Nephron (organoid): ENCODE measurements around the gene GRAP2.

ENCODE experiments used
- H3K27ac Mint-ChIP-seq, 3 experiments: 2 replicates each; pipeline ENCODE4 v1.8.0; 2020; ENCODE audit warnings: mixed read lengths in 3 of 3, mild to moderate bottlenecking in 2 of 3, moderate library complexity in 1 of 3
- H3K27me3 Mint-ChIP-seq: 2 replicates; pipeline ENCODE4 v1.8.0; 2021; ENCODE audit warnings: low read depth, mild to moderate bottlenecking, moderate library complexity, mixed read lengths
- H3K36me3 Mint-ChIP-seq: 2 replicates; pipeline ENCODE4 v1.8.0; 2020; ENCODE audit warnings: low read depth, mixed read lengths
- H3K4me1 Mint-ChIP-seq: 2 replicates; pipeline ENCODE4 v1.8.0; 2020; ENCODE audit warnings: mixed read lengths
- H3K4me3 Mint-ChIP-seq, 3 experiments: 2 replicates each; pipeline ENCODE4 v1.8.0; 2020; ENCODE audit warnings: mild to moderate bottlenecking in 3 of 3, mixed read lengths in 3 of 3, moderate library complexity in 2 of 3
- H3K9me3 Mint-ChIP-seq: 2 replicates; pipeline ENCODE4 v1.8.0; 2020; ENCODE audit warnings: mixed read lengths
- CTCF ChIP-seq, 3 experiments: fragments of 200-600 bp; sonication (generic); IDR thresholded peaks; one replicate each; pipeline ENCODE4 v1.5.0; 2021; ENCODE audit warnings: antibody characterized with exemption in 3 of 3; ENCODE audit not compliant: unreplicated experiment in 3 of 3

Gene GRAP2

GRCh38 chr22:39984006-39984405 is 83.1 kb downstream of the GRAP2 start:
- no peaks in the 10 kb centered on the region for H3K4me1 Mint-ChIP-seq
- H3K27me3 Mint-ChIP-seq: peaks cover 45% of the 10 kb centered on the region
- no peaks in the 10 kb centered on the region for H3K36me3 Mint-ChIP-seq
- TF ChIP-seq CTCF (IDR thresholded peaks at IDR 0.05; ENCODE audit: unreplicated experiment in 3 of 3): no peak
- H3K27ac Mint-ChIP-seq: no peak overlapping the region
- no peak overlapping the region for H3K4me3 Mint-ChIP-seq
- H3K9me3 Mint-ChIP-seq: no peaks in the 10 kb centered on the region

DNA sequence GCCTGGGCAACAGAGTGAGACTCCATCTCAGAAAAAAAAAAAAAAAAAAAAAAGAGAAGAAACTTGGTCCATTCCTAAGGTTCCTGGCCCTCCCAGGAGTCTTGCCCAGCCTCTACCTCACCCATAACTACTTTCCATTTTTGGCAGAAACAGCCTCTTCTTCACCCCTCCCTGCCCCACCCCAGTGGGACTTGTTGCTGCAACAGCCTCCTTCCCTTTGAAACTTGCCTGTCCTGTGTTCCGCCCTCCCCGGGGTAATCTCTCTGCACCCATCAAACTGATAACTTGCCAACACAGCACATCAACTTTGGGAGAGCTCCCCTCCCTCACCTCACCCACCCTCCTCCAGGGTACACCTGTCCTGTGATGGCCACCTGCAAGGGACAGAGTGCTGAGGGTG is 83.9 kb downstream of the GRAP2 start:
- Mint-ChIP-seq H3K27ac (no peak overlapping the region), H3K36me3 (no peaks in the 10 kb centered on the region), H3K27me3 (peaks cover 53% of the 10 kb centered on the region), H3K9me3 (no peaks in the 10 kb centered on the region), H3K4me3 (no peak overlapping the region), H3K4me1 (no peaks in the 10 kb centered on the region)
- no peak for TF ChIP-seq CTCF (IDR thresholded peaks at IDR 0.05; ENCODE audit: unreplicated experiment in 3 of 3)

DNA sequence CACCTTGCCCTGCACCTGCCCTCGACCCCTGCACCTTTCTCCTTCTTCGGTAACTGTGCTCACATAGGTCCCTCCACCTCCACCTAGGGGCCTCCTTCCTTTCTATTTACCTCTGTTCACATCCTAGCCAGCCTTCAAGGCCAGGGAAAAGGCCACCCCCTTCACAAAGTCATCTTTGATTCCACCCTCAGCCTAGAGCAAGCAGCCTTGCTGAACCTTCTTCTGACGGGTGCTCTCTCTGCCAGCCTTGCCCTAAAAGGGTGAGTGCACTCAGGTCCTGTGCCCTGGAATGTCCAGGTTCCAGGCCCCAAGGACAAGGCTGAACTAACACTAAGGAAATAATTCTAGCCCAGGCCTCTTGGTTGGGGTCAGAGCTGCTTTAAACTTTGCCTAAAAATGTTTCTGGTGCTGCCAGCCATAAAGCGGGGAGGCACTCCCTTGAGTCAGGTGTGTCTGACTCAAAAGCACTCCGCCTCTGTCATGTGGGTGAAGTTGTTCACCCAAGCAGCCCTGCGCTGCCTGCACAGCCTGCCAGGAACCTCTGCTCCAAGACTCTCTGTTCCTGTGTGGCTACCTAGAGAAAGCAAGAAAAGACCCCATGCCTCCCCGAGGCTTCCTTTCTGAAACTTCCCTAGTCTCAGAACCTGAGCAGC is 84.6 kb downstream of the GRAP2 start:
- no peaks in the 10 kb centered on the region for H3K9me3 Mint-ChIP-seq
- no peaks in the 10 kb centered on the region for H3K4me1 Mint-ChIP-seq
- H3K27ac Mint-ChIP-seq: no peak overlapping the region
- H3K27me3 Mint-ChIP-seq: peaks cover 50% of the 10 kb centered on the region
- H3K4me3 Mint-ChIP-seq: no peak overlapping the region
- no peaks in the 10 kb centered on the region for H3K36me3 Mint-ChIP-seq
- no peak for TF ChIP-seq CTCF (IDR thresholded peaks at IDR 0.05; ENCODE audit: unreplicated experiment in 3 of 3)

GRCh38 chr22:39988386-39989114 is 87.7 kb downstream of the GRAP2 start:
- no peak for TF ChIP-seq CTCF (IDR thresholded peaks at IDR 0.05; ENCODE audit: unreplicated experiment in 3 of 3)
- Mint-ChIP-seq H3K4me1 (peaks cover under 1% of the 10 kb centered on the region), H3K27ac (no peak overlapping the region), H3K27me3 (peaks cover 72% of the 10 kb centered on the region), H3K4me3 (no peak overlapping the region), H3K9me3 (peaks cover 2% of the 10 kb centered on the region), H3K36me3 (no peaks in the 10 kb centered on the region)

GRCh38 chr22:39989633-39990032 is 88.7 kb downstream of the GRAP2 start:
- peaks cover 5% of the 10 kb centered on the region for H3K9me3 Mint-ChIP-seq
- peaks cover 6% of the 10 kb centered on the region for H3K4me1 Mint-ChIP-seq
- TF ChIP-seq CTCF (IDR thresholded peaks at IDR 0.05; ENCODE audit: unreplicated experiment in 3 of 3): no peak
- no peak overlapping the region for H3K27ac Mint-ChIP-seq
- H3K36me3 Mint-ChIP-seq: no peaks in the 10 kb centered on the region
- no peak overlapping the region for H3K4me3 Mint-ChIP-seq
- peaks cover 78% of the 10 kb centered on the region for H3K27me3 Mint-ChIP-seq

GRCh38 chr22:39990686-39991085 is 89.8 kb downstream of the GRAP2 start:
- no peak overlapping the region for H3K4me3 Mint-ChIP-seq
- H3K4me1 Mint-ChIP-seq: peaks cover 6% of the 10 kb centered on the region
- peaks cover 5% of the 10 kb centered on the region for H3K9me3 Mint-ChIP-seq
- peaks cover 74% of the 10 kb centered on the region for H3K27me3 Mint-ChIP-seq
- no peaks in the 10 kb centered on the region for H3K36me3 Mint-ChIP-seq
- no peak for TF ChIP-seq CTCF (IDR thresholded peaks at IDR 0.05; ENCODE audit: unreplicated experiment in 3 of 3)
- no peak overlapping the region for H3K27ac Mint-ChIP-seq
